ENCODE data around the gene LHFPL2. TPM values are rescaled to one million over a fixed set of nuclear protein-coding genes. Genes with fewer than 3 reads are reported as not detected.

The LHFPL2 gene
- total and polyA plus RNA-seq, 9 donors: 20.3 to 45.1 (median 27.9) TPM

GRCh38 chr5:78509884-78510769 lies 138.4 kb downstream of the LHFPL2 start:
- DNase-seq: peak in 4 of 5 donors; percentile 21 to 65 (median 53)
- intact Hi-C loops (cut with DNase I): no loop called here
- TF ChIP-seq POLR2A (IDR thresholded peaks at IDR 0.05): no peak
- Histone ChIP-seq H3K4me1 (ENCODE audit: insufficient read depth) (peaks cover 8% of the 10 kb centered on the region), H3K9me3 (no peaks in the 10 kb centered on the region), H3K27me3 (no peaks in the 10 kb centered on the region), H3K4me3 (peak overlapping the region; percentile 30), H3K27ac (no peak overlapping the region), H3K36me3 (no peaks in the 10 kb centered on the region)
- WGBS, 3 donors: 38 to 49% (median 42%) methylated on average over 54 to 61 of the region's 61 CpGs

GRCh38 chr5:78509145-78509865 lies 139.3 kb downstream of the LHFPL2 start:
- no peak for DNase-seq
- H3K9me3 ChIP-seq: no peaks in the 10 kb centered on the region
- intact Hi-C loops (cut with DNase I): no loop called here
- H3K4me3 ChIP-seq: no peak overlapping the region
- no peak overlapping the region for H3K27ac ChIP-seq
- H3K27me3 ChIP-seq: no peaks in the 10 kb centered on the region
- no peaks in the 10 kb centered on the region for H3K36me3 ChIP-seq
- WGBS, 3 donors: 80 to 90% (median 86%) methylated on average over 18 of the region's 18 CpGs
- peaks cover 14% of the 10 kb centered on the region for H3K4me1 ChIP-seq (ENCODE audit: insufficient read depth)
- TF ChIP-seq EP300 (IDR thresholded peaks at IDR 0.05) (no peak), POLR2A (IDR thresholded peaks at IDR 0.05) (no peak), CTCF (IDR thresholded peaks at IDR 0.05) (no peak)

GRCh38 chr5:78508186-78508765 lies 140.3 kb downstream of the LHFPL2 start:
- H3K4me1 ChIP-seq (ENCODE audit: insufficient read depth): peaks cover 17% of the 10 kb centered on the region
- 38 to 52% (median 45%) methylated on average over 3 of the region's 3 CpGs for WGBS, 3 donors
- H3K36me3 ChIP-seq: no peaks in the 10 kb centered on the region
- intact Hi-C loops (cut with DNase I): no loop called here
- DNase-seq: no peak
- H3K4me3 ChIP-seq: no peak overlapping the region
- H3K27ac ChIP-seq: no peak overlapping the region
- no peaks in the 10 kb centered on the region for H3K9me3 ChIP-seq
- no peak for TF ChIP-seq CTCF (IDR thresholded peaks at IDR 0.05)
- TF ChIP-seq EP300 (IDR thresholded peaks at IDR 0.05): no peak
- TF ChIP-seq POLR2A (IDR thresholded peaks at IDR 0.05): no peak
- H3K27me3 ChIP-seq: no peaks in the 10 kb centered on the region

GRCh38 chr5:78507531-78507930 lies 141.0 kb downstream of the LHFPL2 start:
- Histone ChIP-seq H3K4me3 (no peak overlapping the region), H3K27ac (no peak overlapping the region), H3K27me3 (no peaks in the 10 kb centered on the region), H3K36me3 (no peaks in the 10 kb centered on the region), H3K4me1 (ENCODE audit: insufficient read depth) (peaks cover 17% of the 10 kb centered on the region), H3K9me3 (no peaks in the 10 kb centered on the region)
- WGBS, 3 donors: 94 to 100% (median 96%) methylated on average over 2 of the region's 2 CpGs
- TF ChIP-seq POLR2A (IDR thresholded peaks at IDR 0.05) (no peak), EP300 (IDR thresholded peaks at IDR 0.05) (no peak), CTCF (IDR thresholded peaks at IDR 0.05) (no peak)
- no peak for DNase-seq
- intact Hi-C loops (cut with DNase I): loop anchor here in 1 of 4 donors (2.0 kb wide), 1 partner anchor 15 kb away; no protein-coding TSS in a partner anchor
